ENCODE measurements around the gene MED13L. TPM values are rescaled to one million over a fixed set of nuclear protein-coding genes. Genes with fewer than 3 reads are reported as not detected.

MED13L gene
- total RNA-seq, 2 experiments from 2014 or later: 25.7 to 40.1 TPM

- no peak overlapping the region for H3K27ac ChIP-seq (ENCODE audit: low read depth, low read length, poor library complexity, severe bottlenecking)
- TF ChIP-seq EZH2phosphoT487 (IDR thresholded peaks at IDR 0.05; ENCODE audit: borderline replicate concordance, low read depth, low read length): no peak
- TF ChIP-seq CTCF (conservative IDR thresholded peaks at IDR 0.05; ENCODE audit: low read length): no peak
- no peaks in the 10 kb centered on the region for H3K9me2 ChIP-seq (ENCODE audit: insufficient read depth, low read length)
- H3K4me1 ChIP-seq (ENCODE audit: insufficient read depth, low read length, poor library complexity, severe bottlenecking): no peaks in the 10 kb centered on the region
- H3K79me2 ChIP-seq (ENCODE audit: insufficient read depth, low read depth, low read length): no peaks in the 10 kb centered on the region
- no peak overlapping the region for H3K4me2 ChIP-seq (ENCODE audit: low read length)
- H2AFZ ChIP-seq (ENCODE audit: low read length): no peak overlapping the region
- H3K36me3 ChIP-seq (ENCODE audit: insufficient read depth, low read length): no peaks in the 10 kb centered on the region
- intact Hi-C loops (cut with micrococcal nuclease; ENCODE audit: unreplicated experiment): no loop called here
- no peak overlapping the region for H3K4me3 ChIP-seq (ENCODE audit: low read depth, low read length, poor library complexity, severe bottlenecking)
- H3K9me3 ChIP-seq (ENCODE audit: low read length): peaks cover 3% of the 10 kb centered on the region; the same call in 1 of the 2 replicates
- ChIA-PET CTCF (ENCODE audit: unreplicated experiment) (no interaction called here), POLR2A (no interaction called here)
- no TSS peak for BruUV-seq (replicated peaks)
- no peak for DNase-seq (ENCODE audit: low spot score)
- no peaks in the 10 kb centered on the region for H4K20me1 ChIP-seq (ENCODE audit: insufficient read depth, low read length)
These were observed 27.1 kb upstream of the MED13L start for GRCh38 chr12:116304621-116305020.

GRCh38 chr12:116303929-116304328 lies 26.4 kb upstream of the MED13L start:
- DNase-seq (ENCODE audit: low spot score): no peak
- Histone ChIP-seq H3K9me2 (ENCODE audit: insufficient read depth, low read length) (no peaks in the 10 kb centered on the region), H3K36me3 (ENCODE audit: insufficient read depth, low read length) (no peaks in the 10 kb centered on the region), H3K9me3 (ENCODE audit: low read length) (no peaks in the 10 kb centered on the region), H4K20me1 (ENCODE audit: insufficient read depth, low read length) (no peaks in the 10 kb centered on the region), H3K27ac (ENCODE audit: low read depth, low read length, poor library complexity, severe bottlenecking) (no peak overlapping the region), H3K4me2 (ENCODE audit: low read length) (no peak overlapping the region), H3K4me1 (ENCODE audit: insufficient read depth, low read length, poor library complexity, severe bottlenecking) (no peaks in the 10 kb centered on the region), H3K79me2 (ENCODE audit: insufficient read depth, low read depth, low read length) (no peaks in the 10 kb centered on the region), H2AFZ (ENCODE audit: low read length) (no peak overlapping the region), H3K4me3 (ENCODE audit: low read depth, low read length, poor library complexity, severe bottlenecking) (no peak overlapping the region)
- no TSS peak for BruUV-seq (replicated peaks)
- POLR2A ChIA-PET: interaction anchor here (0.6 kb wide), 1 partner anchor 116 kb away, joined by 4 read pairs; no protein-coding TSS in a partner anchor
- no peak for TF ChIP-seq EZH2phosphoT487 (IDR thresholded peaks at IDR 0.05; ENCODE audit: borderline replicate concordance, low read depth, low read length)
- no peak for TF ChIP-seq CTCF (conservative IDR thresholded peaks at IDR 0.05; ENCODE audit: low read length)
- CTCF ChIA-PET (ENCODE audit: unreplicated experiment): no interaction called here
- intact Hi-C loops (cut with micrococcal nuclease; ENCODE audit: unreplicated experiment): no loop called here

- Histone ChIP-seq H3K27ac (ENCODE audit: low read depth, low read length, poor library complexity, severe bottlenecking) (no peak overlapping the region), H3K9me2 (ENCODE audit: insufficient read depth, low read length) (no peaks in the 10 kb centered on the region), H3K4me1 (ENCODE audit: insufficient read depth, low read length, poor library complexity, severe bottlenecking) (no peaks in the 10 kb centered on the region), H2AFZ (ENCODE audit: low read length) (no peak overlapping the region), H3K4me3 (ENCODE audit: low read depth, low read length, poor library complexity, severe bottlenecking) (no peak overlapping the region), H3K4me2 (ENCODE audit: low read length) (no peak overlapping the region), H3K79me2 (ENCODE audit: insufficient read depth, low read depth, low read length) (no peaks in the 10 kb centered on the region), H4K20me1 (ENCODE audit: insufficient read depth, low read length) (no peaks in the 10 kb centered on the region), H3K9me3 (ENCODE audit: low read length) (no peaks in the 10 kb centered on the region), H3K36me3 (ENCODE audit: insufficient read depth, low read length) (no peaks in the 10 kb centered on the region)
- CTCF ChIA-PET (ENCODE audit: unreplicated experiment): no interaction called here
- intact Hi-C loops (cut with micrococcal nuclease; ENCODE audit: unreplicated experiment): no loop called here
- DNase-seq (ENCODE audit: low spot score): no peak
- no peak for TF ChIP-seq CTCF (conservative IDR thresholded peaks at IDR 0.05; ENCODE audit: low read length)
- no peak for TF ChIP-seq EZH2phosphoT487 (IDR thresholded peaks at IDR 0.05; ENCODE audit: borderline replicate concordance, low read depth, low read length)
- POLR2A ChIA-PET: interaction anchor here (0.6 to 0.8 kb wide), 4 partner anchors 8 to 256 kb away, joined by 4 to 7 read pairs (median 4); partner anchors contain the start of gene MAP1LC3B2
- BruUV-seq (replicated peaks): no TSS peak
These were observed 25.6 kb upstream of the MED13L start for GRCh38 chr12:116303066-116303465.

Data from OCI-LY7 (cell line).